WTC11 (cell line): Measurements from ENCODE around the gene PTK6. TPM values are rescaled to one million over a fixed set of nuclear protein-coding genes. Genes with fewer than 3 reads are reported as not detected.

Experiments used
- ATAC-seq: fragments of 200-7000 bp; cut with Tn5 transposase; 2 replicates; pipeline ENCODE4 v1.10.0; 2021; ENCODE audit warnings: mild to moderate bottlenecking, moderate library complexity
- CTCF ChIA-PET: fragments of 300-600 bp; sonication (Branson Sonifier 250); formaldehyde crosslinking; loops from one replicate; lab custom pipeline; 2021; ENCODE audit warnings: antibody characterized with exemption; lab: Charles Lee
- POLR2A ChIA-PET: fragments of 350-600 bp; sonication (Branson Sonifier 250); formaldehyde crosslinking; loops from one replicate; lab custom pipeline; 2021; ENCODE audit warnings: antibody characterized with exemption; lab: Charles Lee
- DNase-seq: peaks from one replicate; pipeline ENCODE4 v3.0.0; 2021; ENCODE audit warnings: low spot score
- H3K27ac Mint-ChIP-seq: 2 replicates; pipeline ENCODE4 v1.8.0; 2021; ENCODE audit warnings: mixed read lengths
- H3K27me3 Mint-ChIP-seq: 2 replicates; pipeline ENCODE4 v1.8.0; 2021; ENCODE audit warnings: low read depth, mild to moderate bottlenecking, moderate library complexity, mixed read lengths
- H3K36me3 Mint-ChIP-seq: 2 replicates; pipeline ENCODE4 v1.8.0; 2021; ENCODE audit warnings: mixed read lengths
- H3K4me1 Mint-ChIP-seq: 2 replicates; pipeline ENCODE4 v1.8.0; 2022; ENCODE audit warnings: mixed read lengths
- H3K4me3 Mint-ChIP-seq: 2 replicates; pipeline ENCODE4 v1.8.0; 2021; ENCODE audit warnings: mild to moderate bottlenecking, moderate library complexity, mixed read lengths
- H3K9me3 Mint-ChIP-seq: 2 replicates; pipeline ENCODE4 v1.8.0; 2021; ENCODE audit warnings: mixed read lengths
- ATF1 ChIP-seq: sonication (generic); formaldehyde crosslinking; IDR thresholded peaks from 2 replicates; pipeline ENCODE4 v1.8.1; 2023; ENCODE audit warnings: mild to moderate bottlenecking, moderate library complexity, missing genetic modification reagents
- GABPB1 ChIP-seq: sonication (generic); formaldehyde crosslinking; IDR thresholded peaks from 2 replicates; pipeline ENCODE4 v1.8.1; 2023; ENCODE audit warnings: mild to moderate bottlenecking, missing genetic modification reagents
- JAZF1 ChIP-seq: fragments of 250-450 bp; sonication (Bioruptor Pico); IDR thresholded peaks from 2 replicates; pipeline ENCODE4 v1.9.0; 2021; ENCODE audit warnings: moderate library complexity, mild to moderate bottlenecking, inconsistent platforms
- MYBL2 ChIP-seq: sonication (generic); formaldehyde crosslinking; IDR thresholded peaks from 2 replicates; pipeline ENCODE4 v1.8.1; 2023; ENCODE audit warnings: mild to moderate bottlenecking, moderate library complexity, missing genetic modification reagents
- SMAD3 ChIP-seq: sonication (generic); formaldehyde crosslinking; IDR thresholded peaks from 2 replicates; pipeline ENCODE4 v1.8.0; 2022; ENCODE audit warnings: missing genetic modification reagents, mild to moderate bottlenecking, borderline replicate concordance
- TEAD4 ChIP-seq: sonication (generic); formaldehyde crosslinking; IDR thresholded peaks from 2 replicates; pipeline ENCODE4 v1.8.0; 2022; ENCODE audit warnings: mild to moderate bottlenecking, missing genetic modification reagents
- ZNF317 ChIP-seq: sonication (generic); formaldehyde crosslinking; IDR thresholded peaks from 2 replicates; pipeline ENCODE4 v1.8.1; 2023; ENCODE audit warnings: low read depth, mild to moderate bottlenecking, moderate library complexity, missing genetic modification reagents, borderline replicate concordance
- ZNF416 ChIP-seq: fragments of 250-450 bp; sonication (Bioruptor Pico); IDR thresholded peaks from 2 replicates; pipeline ENCODE4 v1.9.0; 2021; ENCODE audit warnings: mild to moderate bottlenecking, inconsistent platforms
- ZNF512 ChIP-seq: sonication (generic); formaldehyde crosslinking; IDR thresholded peaks from 2 replicates; pipeline ENCODE4 v1.8.1; 2022; ENCODE audit warnings: missing genetic modification reagents, borderline replicate concordance
- total RNA-seq: library from RNA; stranded (reverse); gene quantifications from 3 replicates; pipeline ENCODE4 v1.2.3, GENCODE V29; 2021
- TF ChIP-seq, protein P1 (sequence below): sonication (generic); formaldehyde crosslinking; IDR thresholded peaks from 2 replicates; pipeline ENCODE4 v1.8.1; 2023; ENCODE audit warnings: mild to moderate bottlenecking, missing genetic modification reagents
- TF ChIP-seq, protein P2 (sequence below): sonication (generic); formaldehyde crosslinking; IDR thresholded peaks from 2 replicates; pipeline ENCODE4 v1.8.0; 2023; ENCODE audit warnings: missing genetic modification reagents, mild to moderate bottlenecking, borderline replicate concordance
- TF ChIP-seq, protein P3 (sequence below): sonication (generic); formaldehyde crosslinking; IDR thresholded peaks from 2 replicates; pipeline ENCODE4 v1.8.1; 2022; ENCODE audit warnings: low read depth, mild to moderate bottlenecking, moderate library complexity, missing genetic modification reagents, borderline replicate concordance
- TF ChIP-seq, protein P4 (sequence below): sonication (generic); formaldehyde crosslinking; IDR thresholded peaks from 2 replicates; pipeline ENCODE4 v1.8.1; 2022; ENCODE audit warnings: mild to moderate bottlenecking, missing genetic modification reagents, moderate library complexity, borderline replicate concordance
- TF ChIP-seq, protein P5 (sequence below): fragments of 250-450 bp; sonication (Bioruptor Pico); IDR thresholded peaks from 2 replicates; pipeline ENCODE4 v1.9.0; 2021; ENCODE audit warnings: moderate library complexity, mild to moderate bottlenecking, inconsistent platforms, borderline replicate concordance
- TF ChIP-seq, protein P6 (sequence below): sonication (generic); formaldehyde crosslinking; IDR thresholded peaks from 2 replicates; pipeline ENCODE4 v1.8.0; 2023; ENCODE audit warnings: mild to moderate bottlenecking, missing genetic modification reagents

Gene PTK6
- total RNA-seq, 1 experiment from 2014 or later, result 0.22 TPM

DNA sequence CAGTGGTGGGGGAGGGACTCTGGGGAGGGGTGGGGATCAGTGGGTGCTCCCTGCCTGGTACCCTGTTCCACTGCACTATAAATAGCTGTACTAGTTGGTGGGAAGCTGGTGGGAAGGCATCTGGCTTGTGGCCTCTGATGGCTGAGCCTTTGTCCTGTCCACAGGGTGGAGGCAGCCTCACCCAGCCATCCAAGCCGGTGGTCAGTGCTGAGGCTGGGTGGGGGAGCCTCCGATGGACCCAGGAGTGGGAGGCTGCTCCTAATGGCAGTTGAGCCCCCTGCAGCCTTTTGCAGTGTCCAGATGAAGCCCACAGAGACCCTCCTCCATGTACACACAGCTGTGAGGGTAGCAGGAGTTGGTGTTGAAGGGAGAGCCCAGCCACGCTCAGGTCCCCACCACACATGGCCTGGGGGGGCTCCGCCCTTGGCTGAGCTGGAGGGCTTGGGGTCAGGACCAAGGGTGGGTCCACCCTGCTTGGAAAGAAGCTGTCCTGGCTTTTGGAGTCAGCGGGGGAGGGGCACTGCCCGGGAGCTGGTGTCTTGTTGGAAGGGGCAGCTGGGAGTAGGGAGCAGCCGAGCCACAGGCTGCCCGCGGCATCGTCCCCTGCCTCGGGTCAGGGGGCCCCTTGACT is 14.1 kb downstream of the PTK6 start (continued):
- TF ChIP-seq, protein P1, sequence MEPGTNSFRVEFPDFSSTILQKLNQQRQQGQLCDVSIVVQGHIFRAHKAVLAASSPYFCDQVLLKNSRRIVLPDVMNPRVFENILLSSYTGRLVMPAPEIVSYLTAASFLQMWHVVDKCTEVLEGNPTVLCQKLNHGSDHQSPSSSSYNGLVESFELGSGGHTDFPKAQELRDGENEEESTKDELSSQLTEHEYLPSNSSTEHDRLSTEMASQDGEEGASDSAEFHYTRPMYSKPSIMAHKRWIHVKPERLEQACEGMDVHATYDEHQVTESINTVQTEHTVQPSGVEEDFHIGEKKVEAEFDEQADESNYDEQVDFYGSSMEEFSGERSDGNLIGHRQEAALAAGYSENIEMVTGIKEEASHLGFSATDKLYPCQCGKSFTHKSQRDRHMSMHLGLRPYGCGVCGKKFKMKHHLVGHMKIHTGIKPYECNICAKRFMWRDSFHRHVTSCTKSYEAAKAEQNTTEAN (CRISPR knock-in tag), result no peak
- TF ChIP-seq, protein P2, sequence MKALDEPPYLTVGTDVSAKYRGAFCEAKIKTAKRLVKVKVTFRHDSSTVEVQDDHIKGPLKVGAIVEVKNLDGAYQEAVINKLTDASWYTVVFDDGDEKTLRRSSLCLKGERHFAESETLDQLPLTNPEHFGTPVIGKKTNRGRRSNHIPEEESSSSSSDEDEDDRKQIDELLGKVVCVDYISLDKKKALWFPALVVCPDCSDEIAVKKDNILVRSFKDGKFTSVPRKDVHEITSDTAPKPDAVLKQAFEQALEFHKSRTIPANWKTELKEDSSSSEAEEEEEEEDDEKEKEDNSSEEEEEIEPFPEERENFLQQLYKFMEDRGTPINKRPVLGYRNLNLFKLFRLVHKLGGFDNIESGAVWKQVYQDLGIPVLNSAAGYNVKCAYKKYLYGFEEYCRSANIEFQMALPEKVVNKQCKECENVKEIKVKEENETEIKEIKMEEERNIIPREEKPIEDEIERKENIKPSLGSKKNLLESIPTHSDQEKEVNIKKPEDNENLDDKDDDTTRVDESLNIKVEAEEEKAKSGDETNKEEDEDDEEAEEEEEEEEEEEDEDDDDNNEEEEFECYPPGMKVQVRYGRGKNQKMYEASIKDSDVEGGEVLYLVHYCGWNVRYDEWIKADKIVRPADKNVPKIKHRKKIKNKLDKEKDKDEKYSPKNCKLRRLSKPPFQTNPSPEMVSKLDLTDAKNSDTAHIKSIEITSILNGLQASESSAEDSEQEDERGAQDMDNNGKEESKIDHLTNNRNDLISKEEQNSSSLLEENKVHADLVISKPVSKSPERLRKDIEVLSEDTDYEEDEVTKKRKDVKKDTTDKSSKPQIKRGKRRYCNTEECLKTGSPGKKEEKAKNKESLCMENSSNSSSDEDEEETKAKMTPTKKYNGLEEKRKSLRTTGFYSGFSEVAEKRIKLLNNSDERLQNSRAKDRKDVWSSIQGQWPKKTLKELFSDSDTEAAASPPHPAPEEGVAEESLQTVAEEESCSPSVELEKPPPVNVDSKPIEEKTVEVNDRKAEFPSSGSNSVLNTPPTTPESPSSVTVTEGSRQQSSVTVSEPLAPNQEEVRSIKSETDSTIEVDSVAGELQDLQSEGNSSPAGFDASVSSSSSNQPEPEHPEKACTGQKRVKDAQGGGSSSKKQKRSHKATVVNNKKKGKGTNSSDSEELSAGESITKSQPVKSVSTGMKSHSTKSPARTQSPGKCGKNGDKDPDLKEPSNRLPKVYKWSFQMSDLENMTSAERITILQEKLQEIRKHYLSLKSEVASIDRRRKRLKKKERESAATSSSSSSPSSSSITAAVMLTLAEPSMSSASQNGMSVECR (CRISPR knock-in tag), result no peak
- no peak for TF ChIP-seq ZNF317
- no peak for TF ChIP-seq MYBL2 (CRISPR knock-in tag)

- CTCF ChIA-PET, result interaction anchor here (0.6 to 4.4 kb wide), 3 partner anchors 26 to 512 kb away, joined by 5 to 50 read pairs (median 5); no protein-coding TSS in a partner anchor
- Mint-ChIP-seq H3K27ac (no peak overlapping the region), H3K9me3 (peaks cover 8% of the 10 kb centered on the region; the same call in 1 of the 2 replicates), H3K36me3 (peaks cover 21% of the 10 kb centered on the region), H3K27me3 (peaks cover 9% of the 10 kb centered on the region; the same call in 1 of the 2 replicates), H3K4me3 (peak overlapping the region; percentile 51), H3K4me1 (peaks cover 14% of the 10 kb centered on the region)
- DNase-seq (no peak), ATAC-seq (no peak)
- POLR2A ChIA-PET, result interaction anchor here (1.0 to 1.6 kb wide), 2 partner anchors 31 to 220 kb away, joined by 3 read pairs; no protein-coding TSS in a partner anchor
- TF ChIP-seq, protein P3, sequence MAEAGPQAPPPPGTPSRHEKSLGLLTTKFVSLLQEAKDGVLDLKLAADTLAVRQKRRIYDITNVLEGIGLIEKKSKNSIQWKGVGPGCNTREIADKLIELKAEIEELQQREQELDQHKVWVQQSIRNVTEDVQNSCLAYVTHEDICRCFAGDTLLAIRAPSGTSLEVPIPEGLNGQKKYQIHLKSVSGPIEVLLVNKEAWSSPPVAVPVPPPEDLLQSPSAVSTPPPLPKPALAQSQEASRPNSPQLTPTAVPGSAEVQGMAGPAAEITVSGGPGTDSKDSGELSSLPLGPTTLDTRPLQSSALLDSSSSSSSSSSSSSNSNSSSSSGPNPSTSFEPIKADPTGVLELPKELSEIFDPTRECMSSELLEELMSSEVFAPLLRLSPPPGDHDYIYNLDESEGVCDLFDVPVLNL, result no peak
- TF ChIP-seq, protein P4, sequence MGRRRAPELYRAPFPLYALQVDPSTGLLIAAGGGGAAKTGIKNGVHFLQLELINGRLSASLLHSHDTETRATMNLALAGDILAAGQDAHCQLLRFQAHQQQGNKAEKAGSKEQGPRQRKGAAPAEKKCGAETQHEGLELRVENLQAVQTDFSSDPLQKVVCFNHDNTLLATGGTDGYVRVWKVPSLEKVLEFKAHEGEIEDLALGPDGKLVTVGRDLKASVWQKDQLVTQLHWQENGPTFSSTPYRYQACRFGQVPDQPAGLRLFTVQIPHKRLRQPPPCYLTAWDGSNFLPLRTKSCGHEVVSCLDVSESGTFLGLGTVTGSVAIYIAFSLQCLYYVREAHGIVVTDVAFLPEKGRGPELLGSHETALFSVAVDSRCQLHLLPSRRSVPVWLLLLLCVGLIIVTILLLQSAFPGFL, result no peak
- TF ChIP-seq ATF1 (CRISPR knock-in tag), result no peak
- TF ChIP-seq ZNF512 (CRISPR knock-in tag), result no peak
- no peak for TF ChIP-seq JAZF1 (CRISPR knock-in tag)
- TF ChIP-seq GABPB1 (CRISPR knock-in tag), result no peak
- TF ChIP-seq, protein P5, sequence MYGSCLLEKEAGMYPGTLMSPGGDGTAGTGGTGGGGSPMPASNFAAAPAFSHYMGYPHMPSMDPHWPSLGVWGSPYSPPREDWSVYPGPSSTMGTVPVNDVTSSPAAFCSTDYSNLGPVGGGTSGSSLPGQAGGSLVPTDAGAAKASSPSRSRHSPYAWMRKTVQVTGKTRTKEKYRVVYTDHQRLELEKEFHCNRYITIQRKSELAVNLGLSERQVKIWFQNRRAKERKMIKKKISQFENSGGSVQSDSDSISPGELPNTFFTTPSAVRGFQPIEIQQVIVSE (CRISPR knock-in tag), result no peak
- TF ChIP-seq ZNF416, result no peak
- no peak for TF ChIP-seq TEAD4
- TF ChIP-seq SMAD3 (CRISPR knock-in tag), result no peak
- TF ChIP-seq, protein P6, sequence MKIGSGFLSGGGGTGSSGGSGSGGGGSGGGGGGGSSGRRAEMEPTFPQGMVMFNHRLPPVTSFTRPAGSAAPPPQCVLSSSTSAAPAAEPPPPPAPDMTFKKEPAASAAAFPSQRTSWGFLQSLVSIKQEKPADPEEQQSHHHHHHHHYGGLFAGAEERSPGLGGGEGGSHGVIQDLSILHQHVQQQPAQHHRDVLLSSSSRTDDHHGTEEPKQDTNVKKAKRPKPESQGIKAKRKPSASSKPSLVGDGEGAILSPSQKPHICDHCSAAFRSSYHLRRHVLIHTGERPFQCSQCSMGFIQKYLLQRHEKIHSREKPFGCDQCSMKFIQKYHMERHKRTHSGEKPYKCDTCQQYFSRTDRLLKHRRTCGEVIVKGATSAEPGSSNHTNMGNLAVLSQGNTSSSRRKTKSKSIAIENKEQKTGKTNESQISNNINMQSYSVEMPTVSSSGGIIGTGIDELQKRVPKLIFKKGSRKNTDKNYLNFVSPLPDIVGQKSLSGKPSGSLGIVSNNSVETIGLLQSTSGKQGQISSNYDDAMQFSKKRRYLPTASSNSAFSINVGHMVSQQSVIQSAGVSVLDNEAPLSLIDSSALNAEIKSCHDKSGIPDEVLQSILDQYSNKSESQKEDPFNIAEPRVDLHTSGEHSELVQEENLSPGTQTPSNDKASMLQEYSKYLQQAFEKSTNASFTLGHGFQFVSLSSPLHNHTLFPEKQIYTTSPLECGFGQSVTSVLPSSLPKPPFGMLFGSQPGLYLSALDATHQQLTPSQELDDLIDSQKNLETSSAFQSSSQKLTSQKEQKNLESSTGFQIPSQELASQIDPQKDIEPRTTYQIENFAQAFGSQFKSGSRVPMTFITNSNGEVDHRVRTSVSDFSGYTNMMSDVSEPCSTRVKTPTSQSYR (CRISPR knock-in tag), result no peak
Measured at GRCh38 chr20:63522091-63522868, 14.9 kb downstream of the PTK6 start.
